Thymus (tissue), 11 donors: Measurements from ENCODE around the gene PCIF1. TPM values are rescaled to one million over a fixed set of nuclear protein-coding genes. Genes with fewer than 3 reads are reported as not detected.
A peak's percentile ranks its signal among the peaks of the same experiment; 100 is the strongest.

Experiments
- DNase-seq, 9 donors: peaks; one replicate each; pipeline ENCODE4 v3.0.0-alpha.2; 2013; ENCODE audit warnings: low spot score in 9 of 9, low read depth in 6 of 9, missing footprints in 1 of 9
- H3K27ac ChIP-seq, 2 donors: one replicate each; pipeline ENCODE4 v1.5.1; 2013; ENCODE audit warnings: control low read depth in 1 of 2, low read depth in 1 of 2, low read length in 1 of 2, mild to moderate bottlenecking in 1 of 2, moderate library complexity in 1 of 2
- H3K27me3 ChIP-seq, 2 donors: one replicate each; pipeline ENCODE4 v1.5.1; 2013; ENCODE audit warnings: low read length in 1 of 2; ENCODE audit not compliant: control insufficient read depth in 2 of 2, insufficient read depth in 1 of 2
- H3K36me3 ChIP-seq, 2 donors: one replicate each; pipeline ENCODE4 v1.5.1; 2013; ENCODE audit warnings: low read length in 1 of 2, mild to moderate bottlenecking in 1 of 2, moderate library complexity in 1 of 2; ENCODE audit not compliant: control insufficient read depth in 2 of 2, insufficient read depth in 2 of 2
- H3K4me1 ChIP-seq, 2 donors: one replicate each; pipeline ENCODE4 v1.5.1; 2013; ENCODE audit warnings: low read length in 2 of 2; ENCODE audit not compliant: control insufficient read depth in 2 of 2, insufficient read depth in 2 of 2
- H3K4me3 ChIP-seq, 2 donors: one replicate each; pipeline ENCODE4 v1.5.1; 2013; ENCODE audit warnings: low read length in 2 of 2, control low read depth in 1 of 2, mild to moderate bottlenecking in 1 of 2
- H3K9me3 ChIP-seq, 2 donors: one replicate each; pipeline ENCODE4 v1.5.1; 2013; ENCODE audit warnings: low read length in 1 of 2, mild to moderate bottlenecking in 1 of 2; ENCODE audit not compliant: control insufficient read depth in 2 of 2, insufficient read depth in 1 of 2
- WGBS: extraction: QIAGEN DNeasy Blood & Tissue Kit; methylation state at CpG from one replicate; pipeline ENCODE4 v1.1.7; 2013; 5-methylcytosine and 5-hydroxymethylcytosine counted together
- polyA plus RNA-seq: library from polyadenylated mRNA; stranded (reverse); fragments of 200-250 nt; gene quantifications from one replicate; pipeline ENCODE4 v1.2.3, GENCODE V29; 2013
- total RNA-seq: library from RNA; stranded (reverse); fragments of 120-200 nt; gene quantifications from one replicate; pipeline ENCODE4 v1.2.4, GENCODE V29; 2013
- donor health status: healthy.

PCIF1 gene
- total and polyA plus RNA-seq, 2 donors = 13.9 to 37.4 TPM

GRCh38 chr20:45892049-45892825 is 42.2 kb upstream of the PCIF1 start:
- WGBS = 91% methylated on average over 9 of the region's 9 CpGs

GRCh38 chr20:45892828-45893500 is 41.5 kb upstream of the PCIF1 start:
- no peaks in the 10 kb centered on the region for H3K9me3 ChIP-seq
- no peak overlapping the region for H3K27ac ChIP-seq
- peaks cover 14 to 22% of the 10 kb centered on the region in 2 donors for H3K4me1 ChIP-seq
- peaks cover 0 to 7% of the 10 kb centered on the region in 2 donors for H3K27me3 ChIP-seq
- DNase-seq = no peak
- 78% methylated on average over 4 of the region's 4 CpGs for WGBS
- H3K4me3 ChIP-seq = no peak overlapping the region
- H3K36me3 ChIP-seq = peaks cover 33 to 39% of the 10 kb centered on the region in 2 donors

More at GRCh38 chr20:45892049-45892825, 42.2 kb upstream of the PCIF1 start:
- no peak for DNase-seq
- peaks cover 14 to 22% of the 10 kb centered on the region in 2 donors for H3K4me1 ChIP-seq
- peak overlapping the region; percentile 69 to 94 for H3K4me3 ChIP-seq
- H3K27ac ChIP-seq = peak overlapping the region in 1 of 2 donors; percentile 5
- peaks cover 26 to 34% of the 10 kb centered on the region in 2 donors for H3K36me3 ChIP-seq
- H3K9me3 ChIP-seq = no peaks in the 10 kb centered on the region
- H3K27me3 ChIP-seq = peaks cover 0 to 7% of the 10 kb centered on the region in 2 donors

- H3K4me3 ChIP-seq = no peak overlapping the region
- peaks cover 14 to 22% of the 10 kb centered on the region in 2 donors for H3K4me1 ChIP-seq
- H3K27me3 ChIP-seq = peaks cover 0 to 7% of the 10 kb centered on the region in 2 donors
- peaks cover 35 to 47% of the 10 kb centered on the region in 2 donors for H3K36me3 ChIP-seq
- no peak for DNase-seq
- no peaks in the 10 kb centered on the region for H3K9me3 ChIP-seq
- no peak overlapping the region for H3K27ac ChIP-seq
- 94% methylated on average over 4 of the region's 4 CpGs for WGBS
Measured at GRCh38 chr20:45893831-45894230, 40.7 kb upstream of the PCIF1 start.

- H3K27me3 ChIP-seq = peaks cover 0 to 7% of the 10 kb centered on the region in 2 donors
- 80% methylated on average over 12 of the region's 12 CpGs for WGBS
- DNase-seq = no peak
- H3K9me3 ChIP-seq = no peaks in the 10 kb centered on the region
- peaks cover 14 to 20% of the 10 kb centered on the region in 2 donors for H3K4me1 ChIP-seq
- no peak overlapping the region for H3K27ac ChIP-seq
- no peak overlapping the region for H3K4me3 ChIP-seq
- H3K36me3 ChIP-seq = peaks cover 40 to 53% of the 10 kb centered on the region in 2 donors
Measured at GRCh38 chr20:45894797-45895196, 39.7 kb upstream of the PCIF1 start.

- Histone ChIP-seq H3K27me3 (no peaks in the 10 kb centered on the region), H3K27ac (no peak overlapping the region), H3K9me3 (no peaks in the 10 kb centered on the region), H3K36me3 (peaks cover 40 to 57% of the 10 kb centered on the region in 2 donors), H3K4me3 (no peak overlapping the region), H3K4me1 (peaks cover 4 to 7% of the 10 kb centered on the region in 2 donors)
- 97% methylated on average over 14 of the region's 14 CpGs for WGBS
- no peak for DNase-seq
Measured at GRCh38 chr20:45896641-45897161, 37.8 kb upstream of the PCIF1 start.

- H3K36me3 ChIP-seq = peaks cover 40 to 57% of the 10 kb centered on the region in 2 donors
- H3K27ac ChIP-seq = no peak overlapping the region
- H3K4me1 ChIP-seq = peaks cover 0 to under 1% of the 10 kb centered on the region in 2 donors
- no peaks in the 10 kb centered on the region for H3K9me3 ChIP-seq
- H3K4me3 ChIP-seq = no peak overlapping the region
- 95% methylated on average over 2 of the region's 2 CpGs for WGBS
- no peaks in the 10 kb centered on the region for H3K27me3 ChIP-seq
- DNase-seq = no peak
Measured at GRCh38 chr20:45897289-45897688, 37.2 kb upstream of the PCIF1 start.

- H3K4me3 ChIP-seq = no peak overlapping the region
- H3K36me3 ChIP-seq = peaks cover 40 to 57% of the 10 kb centered on the region in 2 donors
- no peaks in the 10 kb centered on the region for H3K4me1 ChIP-seq
- 98% methylated on average over 7 of the region's 7 CpGs for whole genome bisulfite sequencing
- H3K27me3 ChIP-seq = no peaks in the 10 kb centered on the region
- DNase-seq = no peak
- no peak overlapping the region for H3K27ac ChIP-seq
- no peaks in the 10 kb centered on the region for H3K9me3 ChIP-seq
Measured at GRCh38 chr20:45897692-45898091, 36.8 kb upstream of the PCIF1 start.

GRCh38 chr20:45898285-45898684 is 36.2 kb upstream of the PCIF1 start:
- no peaks in the 10 kb centered on the region for H3K9me3 ChIP-seq
- no peaks in the 10 kb centered on the region for H3K4me1 ChIP-seq
- no peaks in the 10 kb centered on the region for H3K27me3 ChIP-seq
- H3K27ac ChIP-seq = no peak overlapping the region
- H3K4me3 ChIP-seq = no peak overlapping the region
- H3K36me3 ChIP-seq = peaks cover 40 to 53% of the 10 kb centered on the region in 2 donors
- WGBS = 95% methylated on average over 12 of the region's 12 CpGs
- no peak for DNase-seq
